Smooth muscle cell (in vitro differentiated cells): Measurements from ENCODE around the gene ART5. TPM values are rescaled to one million over a fixed set of nuclear protein-coding genes. Genes with fewer than 3 reads are reported as not detected.

Experiments
- DNase-seq: peaks from one replicate; lab custom pipeline; 2025; ENCODE audit not compliant: unreplicated experiment; lab: John Stamatoyannopoulos, UW
- H2AFZ ChIP-seq: fragments of 200-600 bp; sonication (generic); 2 replicates; pipeline ENCODE4 v1.6.0; 2016; ENCODE audit warnings: antibody characterized with exemption, low read depth, mild to moderate bottlenecking
- H3F3A ChIP-seq: fragments of 200-600 bp; sonication (generic); 2 replicates; pipeline ENCODE4 v1.6.0; 2017; ENCODE audit warnings: antibody characterized with exemption, low read depth
- H3K27ac ChIP-seq: fragments of 200-600 bp; sonication (generic); 2 replicates; pipeline ENCODE4 v1.5.1; 2016; ENCODE audit warnings: low read depth, mild to moderate bottlenecking
- H3K27me3 ChIP-seq: fragments of 200-600 bp; sonication (generic); 2 replicates; pipeline ENCODE4 v1.6.1; 2016; ENCODE audit warnings: low read depth, mild to moderate bottlenecking
- H3K36me3 ChIP-seq: fragments of 200-600 bp; sonication (generic); 2 replicates; pipeline ENCODE4 v1.5.1; 2016; ENCODE audit warnings: low read depth
- H3K4me1 ChIP-seq: fragments of 200-600 bp; sonication (generic); 2 replicates; pipeline ENCODE4 v1.5.1; 2016; ENCODE audit warnings: low read depth
- H3K4me2 ChIP-seq: fragments of 200-600 bp; sonication (generic); 2 replicates; pipeline ENCODE4 v1.6.0; 2016; ENCODE audit warnings: mild to moderate bottlenecking
- H3K4me3 ChIP-seq: fragments of 200-600 bp; sonication (generic); 2 replicates; pipeline ENCODE4 v1.5.1; 2016; ENCODE audit warnings: mild to moderate bottlenecking
- H3K79me2 ChIP-seq: fragments of 200-600 bp; sonication (generic); 2 replicates; pipeline ENCODE4 v1.6.0; 2016; ENCODE audit warnings: low read depth, mild to moderate bottlenecking
- H3K9ac ChIP-seq: fragments of 200-600 bp; sonication (generic); 2 replicates; pipeline ENCODE4 v1.6.0; 2016; ENCODE audit warnings: low read depth
- H3K9me3 ChIP-seq: fragments of 200-600 bp; sonication (generic); replicated peaks from 2 replicates; pipeline ENCODE4 v1.5.1; 2016; ENCODE audit warnings: low read depth
- H4K20me1 ChIP-seq: fragments of 200-600 bp; sonication (generic); 2 replicates; pipeline ENCODE4 v1.6.0; 2016; ENCODE audit warnings: low read depth
- WGBS: methylation state at CpG from one replicate; pipeline ENCODE4 v1.1.7; 2016; ENCODE audit warnings: low lambda C conversion rate; 5-methylcytosine and 5-hydroxymethylcytosine counted together
- polyA plus RNA-seq: library from polyadenylated mRNA; unstranded; fragments of >200 nt; fragmentation: Nextera tagmentation; extraction: Ambion mirVana; gene quantifications from 2 replicates; pipeline ENCODE4 v1.2.1, GENCODE V29; 2016
- total RNA-seq: library from RNA; depleted of rRNA; stranded (reverse); fragments of >200 nt; gene quantifications from 2 replicates; pipeline ENCODE4 v1.2.3, GENCODE V29; 2014
- TF ChIP-seq, protein P1 (sequence below): fragments of 200-600 bp; sonication (generic); IDR thresholded peaks from 2 replicates; pipeline ENCODE4 v1.5.1; 2017; ENCODE audit warnings: borderline replicate concordance, mild to moderate bottlenecking, antibody characterized with exemption; ENCODE audit not compliant: insufficient read depth, poor library complexity, severe bottlenecking

ART5 gene
- total and polyA plus RNA-seq, 2 experiments from 2014 or later: 3.5 to 5.2 TPM

DNA sequence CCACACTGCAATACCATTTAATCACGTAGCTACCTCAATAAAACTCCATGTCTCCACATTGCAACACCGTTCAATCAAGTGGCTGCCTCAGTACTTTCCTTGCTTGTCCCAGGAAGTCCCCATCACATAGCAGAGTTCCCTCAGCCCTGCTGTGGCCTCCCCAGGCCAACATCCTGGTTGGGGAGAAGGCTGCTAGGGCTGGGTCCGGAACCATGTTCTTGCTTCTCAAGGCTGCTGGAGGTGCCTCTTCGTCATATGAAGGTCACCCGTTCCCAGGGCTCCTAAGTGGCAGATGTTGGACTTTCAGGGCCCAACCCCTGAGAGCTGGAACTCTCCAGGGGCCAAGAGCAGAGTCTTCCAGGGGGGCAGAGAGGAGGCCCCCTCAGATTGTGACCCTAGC, 3.3 kb downstream of the ART5 start:
- Histone ChIP-seq H2AFZ (no peak overlapping the region), H3K9ac (no peak overlapping the region), H3K36me3 (no peaks in the 10 kb centered on the region), H3K79me2 (no peaks in the 10 kb centered on the region), H3F3A (no peaks in the 10 kb centered on the region), H3K9me3 (no peaks in the 10 kb centered on the region), H3K4me1 (peaks cover 4% of the 10 kb centered on the region), H3K4me2 (no peak overlapping the region), H3K4me3 (no peak overlapping the region), H4K20me1 (no peaks in the 10 kb centered on the region), H3K27ac (no peak overlapping the region), H3K27me3 (no peaks in the 10 kb centered on the region)
- DNase-seq: no peak
- WGBS: 97% methylated on average over 5 of the region's 5 CpGs
- TF ChIP-seq, protein P1, sequence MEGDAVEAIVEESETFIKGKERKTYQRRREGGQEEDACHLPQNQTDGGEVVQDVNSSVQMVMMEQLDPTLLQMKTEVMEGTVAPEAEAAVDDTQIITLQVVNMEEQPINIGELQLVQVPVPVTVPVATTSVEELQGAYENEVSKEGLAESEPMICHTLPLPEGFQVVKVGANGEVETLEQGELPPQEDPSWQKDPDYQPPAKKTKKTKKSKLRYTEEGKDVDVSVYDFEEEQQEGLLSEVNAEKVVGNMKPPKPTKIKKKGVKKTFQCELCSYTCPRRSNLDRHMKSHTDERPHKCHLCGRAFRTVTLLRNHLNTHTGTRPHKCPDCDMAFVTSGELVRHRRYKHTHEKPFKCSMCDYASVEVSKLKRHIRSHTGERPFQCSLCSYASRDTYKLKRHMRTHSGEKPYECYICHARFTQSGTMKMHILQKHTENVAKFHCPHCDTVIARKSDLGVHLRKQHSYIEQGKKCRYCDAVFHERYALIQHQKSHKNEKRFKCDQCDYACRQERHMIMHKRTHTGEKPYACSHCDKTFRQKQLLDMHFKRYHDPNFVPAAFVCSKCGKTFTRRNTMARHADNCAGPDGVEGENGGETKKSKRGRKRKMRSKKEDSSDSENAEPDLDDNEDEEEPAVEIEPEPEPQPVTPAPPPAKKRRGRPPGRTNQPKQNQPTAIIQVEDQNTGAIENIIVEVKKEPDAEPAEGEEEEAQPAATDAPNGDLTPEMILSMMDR: no peak

DNA sequence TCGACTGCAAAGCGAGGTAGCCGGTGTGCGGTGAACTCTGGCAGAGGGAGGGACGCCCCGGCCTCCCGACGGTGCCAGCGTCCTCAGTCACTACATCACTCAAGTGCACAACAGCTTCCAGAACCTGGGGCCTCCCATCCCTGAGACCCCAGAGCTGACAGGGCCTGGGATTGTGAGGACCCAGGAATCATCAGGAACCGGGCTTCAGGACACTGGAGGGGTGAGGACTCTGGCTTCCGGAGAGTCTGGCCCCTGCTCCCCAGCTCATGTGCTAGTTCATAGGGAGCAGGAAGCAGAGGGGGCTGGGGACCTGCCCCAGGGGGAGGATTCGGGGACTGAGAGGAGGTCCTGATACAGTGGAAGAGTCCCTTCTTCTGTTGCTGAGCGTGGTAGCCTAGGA, 4.6 kb downstream of the ART5 start:
- no peaks in the 10 kb centered on the region for H3K27me3 ChIP-seq
- no peak overlapping the region for H2AFZ ChIP-seq
- H3K4me2 ChIP-seq: no peak overlapping the region
- H3K9me3 ChIP-seq: no peaks in the 10 kb centered on the region
- H3K4me1 ChIP-seq: no peaks in the 10 kb centered on the region
- no peaks in the 10 kb centered on the region for H3K79me2 ChIP-seq
- no peaks in the 10 kb centered on the region for H3K36me3 ChIP-seq
- no peak overlapping the region for H3K9ac ChIP-seq
- no peak for DNase-seq
- WGBS: 89% methylated on average over 13 of the region's 13 CpGs
- no peak overlapping the region for H3K4me3 ChIP-seq
- no peaks in the 10 kb centered on the region for H4K20me1 ChIP-seq
- TF ChIP-seq, protein P1: no peak
- H3K27ac ChIP-seq: no peak overlapping the region
- no peaks in the 10 kb centered on the region for H3F3A ChIP-seq

DNA sequence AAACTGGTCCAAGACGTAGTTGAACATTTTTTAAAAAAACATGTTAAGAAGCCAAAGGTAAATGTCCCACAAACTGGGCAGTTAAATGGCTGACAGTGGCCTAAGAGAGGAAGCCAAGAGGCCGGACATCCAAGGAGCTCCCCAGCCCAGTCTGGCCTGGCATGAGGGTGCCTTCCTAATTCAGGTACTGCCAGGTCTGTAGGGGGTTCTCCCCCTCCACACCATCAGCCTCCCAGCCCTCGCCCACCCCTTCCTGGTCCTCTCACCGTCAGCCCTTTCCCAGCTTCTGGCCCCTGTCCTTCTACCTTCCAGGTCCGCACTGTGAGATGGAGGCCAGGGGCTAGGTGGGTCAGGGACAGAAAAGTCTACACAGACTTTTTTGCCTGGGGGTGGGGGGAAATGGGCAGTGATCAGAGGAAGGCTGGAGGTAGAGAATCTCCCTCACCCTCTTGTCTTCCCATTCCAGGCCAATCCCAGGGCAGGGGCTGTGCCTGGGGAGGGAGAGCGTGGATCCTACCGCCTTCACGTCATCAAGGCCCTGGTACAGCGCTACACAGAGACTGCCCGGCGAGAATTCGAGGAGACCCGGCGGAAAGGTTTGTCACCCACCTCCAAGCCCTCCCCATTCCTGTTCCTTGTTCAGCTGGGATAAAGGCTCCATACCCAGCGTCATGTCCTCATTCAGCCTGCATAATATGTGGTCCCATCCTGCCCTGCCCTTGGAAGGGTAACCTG, 6.0 kb downstream of the ART5 start:
- Histone ChIP-seq H3K9me3 (no peaks in the 10 kb centered on the region), H3K36me3 (no peaks in the 10 kb centered on the region), H3K27ac (no peak overlapping the region), H3K4me3 (no peak overlapping the region), H4K20me1 (no peaks in the 10 kb centered on the region), H3K4me2 (no peak overlapping the region), H3K79me2 (no peaks in the 10 kb centered on the region), H3K9ac (no peak overlapping the region), H3F3A (no peaks in the 10 kb centered on the region), H2AFZ (no peak overlapping the region), H3K4me1 (no peaks in the 10 kb centered on the region), H3K27me3 (no peaks in the 10 kb centered on the region)
- DNase-seq: no peak
- TF ChIP-seq, protein P1: no peak
- WGBS: 96% methylated on average over 15 of the region's 15 CpGs
